NCI-H146 (cell line): ENCODE results near the gene TAAR9.

Source experiments
- DNase-seq: peaks from one replicate; lab custom pipeline; 2025; lab: John Stamatoyannopoulos, UW

TAAR9 gene, protein sequence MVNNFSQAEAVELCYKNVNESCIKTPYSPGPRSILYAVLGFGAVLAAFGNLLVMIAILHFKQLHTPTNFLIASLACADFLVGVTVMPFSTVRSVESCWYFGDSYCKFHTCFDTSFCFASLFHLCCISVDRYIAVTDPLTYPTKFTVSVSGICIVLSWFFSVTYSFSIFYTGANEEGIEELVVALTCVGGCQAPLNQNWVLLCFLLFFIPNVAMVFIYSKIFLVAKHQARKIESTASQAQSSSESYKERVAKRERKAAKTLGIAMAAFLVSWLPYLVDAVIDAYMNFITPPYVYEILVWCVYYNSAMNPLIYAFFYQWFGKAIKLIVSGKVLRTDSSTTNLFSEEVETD

GRCh38 chr6:132537977-132538376 lies at the start of gene TAAR9:
TAAR9 (plus strand) TSS chr6:132538277; CDS start chr6:132538290, 13 bp downstream.
- no peak for DNase-seq

GRCh38 chr6:132489376-132489775 lies 48.7 kb upstream of the TAAR9 start:
- no peak for DNase-seq

- DNase-seq, result no peak
Measured at GRCh38 chr6:132490024-132490423, 48.1 kb upstream of the TAAR9 start.

DNA sequence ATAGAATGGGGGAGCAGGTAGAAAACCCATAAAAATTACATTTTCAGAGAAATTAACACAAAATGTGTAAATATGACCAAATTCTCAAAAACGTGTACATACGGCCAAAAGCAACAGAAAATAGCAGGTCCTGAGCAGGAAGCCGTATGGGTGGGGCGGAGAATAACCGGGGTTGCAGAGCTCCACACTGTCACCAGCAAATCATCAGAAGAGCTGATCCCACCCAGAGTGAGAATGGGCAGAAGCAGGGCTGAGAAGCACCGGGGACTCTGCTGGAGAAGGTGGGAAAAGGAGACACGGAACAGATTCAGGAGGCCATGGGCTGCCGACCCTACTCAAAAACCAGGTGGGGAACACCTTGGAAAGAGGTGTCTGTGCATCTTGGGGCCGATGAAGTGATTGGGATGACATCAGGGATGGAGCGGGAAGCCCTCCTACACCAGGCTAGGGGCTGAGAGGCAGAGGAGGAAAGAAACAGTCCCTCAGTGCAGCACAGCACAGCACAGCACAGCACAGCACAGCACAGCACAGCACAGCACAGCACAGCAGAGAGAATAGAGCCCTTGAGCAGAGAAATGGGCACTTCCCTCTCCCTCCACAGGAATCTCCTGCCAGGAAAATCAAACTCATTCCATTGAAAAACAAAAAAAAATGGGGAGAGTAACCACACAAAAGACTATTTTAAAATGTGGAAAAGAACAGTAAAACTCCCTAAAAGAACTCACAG lies 47.4 kb upstream of the TAAR9 start:
- DNase-seq, result no peak

DNA sequence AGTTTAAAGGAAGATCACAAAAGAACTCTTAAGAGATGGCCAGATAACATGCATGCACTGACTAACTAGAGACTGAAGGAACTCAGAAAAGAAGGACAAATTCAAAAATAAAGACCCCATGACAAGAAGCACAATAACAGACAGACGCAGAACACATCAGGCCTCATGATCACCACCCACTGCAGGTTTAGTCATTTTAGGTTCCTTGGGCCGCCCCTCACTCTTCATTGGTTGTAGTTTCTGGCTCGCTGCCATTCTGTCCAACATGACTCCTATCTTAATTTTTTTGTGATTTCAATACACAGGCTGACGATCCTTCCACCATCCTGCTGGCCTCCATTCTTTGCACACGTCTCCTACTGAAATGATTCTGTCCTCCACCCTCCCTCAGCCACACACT lies 46.8 kb upstream of the TAAR9 start:
- no peak for DNase-seq

- no peak for DNase-seq
Measured at GRCh38 chr6:132491881-132492280, 46.2 kb upstream of the TAAR9 start.

GRCh38 chr6:132494954-132495353 lies 43.1 kb upstream of the TAAR9 start:
- DNase-seq, result no peak

DNA sequence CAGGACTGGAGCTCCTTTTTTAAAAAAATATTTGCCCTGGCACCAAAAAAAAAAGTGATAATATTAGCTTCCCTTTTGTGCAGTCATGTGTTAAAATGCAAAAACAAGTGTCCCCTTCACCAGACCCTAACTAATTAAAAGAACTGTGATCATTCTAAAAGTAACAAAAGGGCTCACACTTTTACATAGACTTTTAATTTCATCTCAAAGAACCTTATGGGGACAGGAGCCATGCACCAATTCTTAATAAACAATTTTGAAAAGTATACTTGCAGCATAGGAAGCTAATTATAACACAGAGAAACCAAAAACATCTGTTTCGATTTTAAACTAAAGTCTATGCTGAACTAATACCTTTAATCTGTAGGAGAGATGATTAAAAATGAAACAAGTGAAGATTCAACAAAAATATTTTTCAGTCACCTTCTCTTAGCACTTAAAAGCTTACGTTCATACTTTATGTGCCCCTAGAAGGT lies 42.4 kb upstream of the TAAR9 start:
- DNase-seq, result no peak

DNA sequence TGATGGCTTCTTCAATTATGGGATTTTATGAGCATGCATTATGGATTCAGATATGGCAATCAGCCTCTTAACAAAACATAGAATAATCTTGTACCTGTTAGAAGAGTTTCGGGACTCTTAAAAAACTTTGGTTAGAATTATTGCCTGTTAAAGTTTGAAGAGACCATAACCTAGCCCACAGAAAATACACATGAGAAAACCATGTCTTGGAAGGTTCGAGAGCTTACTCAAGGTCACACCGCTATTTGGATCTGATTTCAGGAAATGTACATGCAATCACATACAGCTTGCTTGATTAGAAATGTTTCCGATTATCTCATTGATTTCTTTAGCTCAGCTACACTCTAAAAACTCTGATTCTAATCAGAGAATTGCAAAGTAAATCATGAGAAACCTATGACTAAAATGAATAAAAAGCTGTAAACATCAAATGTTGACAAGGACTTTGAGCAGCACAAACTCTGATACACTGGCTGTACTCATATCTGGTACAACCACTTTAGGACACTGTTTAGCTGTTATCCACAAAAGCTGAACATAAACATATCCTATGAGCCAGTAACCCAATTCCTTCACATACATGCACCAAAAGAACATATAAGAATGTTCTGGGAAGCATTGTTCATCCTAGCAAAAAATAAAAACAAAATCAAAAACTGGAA lies 41.4 kb upstream of the TAAR9 start:
- no peak for DNase-seq

- no peak for DNase-seq
Measured at GRCh38 chr6:132498638-132499037, 39.4 kb upstream of the TAAR9 start.

DNA sequence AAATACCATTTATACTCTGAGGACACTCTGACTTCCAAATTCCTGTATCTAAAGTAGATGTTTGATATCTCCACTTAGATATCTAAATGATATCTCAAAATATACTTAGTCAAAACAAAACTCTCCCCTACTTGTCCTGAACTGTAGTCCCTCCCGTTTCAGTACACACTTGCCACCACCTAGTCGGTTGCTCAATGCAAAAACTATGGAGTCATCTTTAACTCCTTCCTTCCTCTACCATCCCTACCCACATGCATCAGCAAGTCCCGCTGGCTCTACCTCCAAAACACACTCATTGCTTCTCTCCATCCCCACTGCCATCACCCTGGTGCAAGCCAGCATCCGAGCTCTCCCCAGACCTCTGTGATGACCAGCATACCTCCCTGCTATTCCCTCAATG lies 38.3 kb upstream of the TAAR9 start:
- DNase-seq, result no peak

- no peak for DNase-seq
Measured at GRCh38 chr6:132504757-132505156, 33.3 kb upstream of the TAAR9 start.

- DNase-seq, result no peak
Measured at GRCh38 chr6:132505158-132505557, 32.9 kb upstream of the TAAR9 start.

- DNase-seq, result no peak
Measured at GRCh38 chr6:132506461-132506860, 31.6 kb upstream of the TAAR9 start.

GRCh38 chr6:132506869-132507808 lies 30.9 kb upstream of the TAAR9 start:
- no peak for DNase-seq

DNA sequence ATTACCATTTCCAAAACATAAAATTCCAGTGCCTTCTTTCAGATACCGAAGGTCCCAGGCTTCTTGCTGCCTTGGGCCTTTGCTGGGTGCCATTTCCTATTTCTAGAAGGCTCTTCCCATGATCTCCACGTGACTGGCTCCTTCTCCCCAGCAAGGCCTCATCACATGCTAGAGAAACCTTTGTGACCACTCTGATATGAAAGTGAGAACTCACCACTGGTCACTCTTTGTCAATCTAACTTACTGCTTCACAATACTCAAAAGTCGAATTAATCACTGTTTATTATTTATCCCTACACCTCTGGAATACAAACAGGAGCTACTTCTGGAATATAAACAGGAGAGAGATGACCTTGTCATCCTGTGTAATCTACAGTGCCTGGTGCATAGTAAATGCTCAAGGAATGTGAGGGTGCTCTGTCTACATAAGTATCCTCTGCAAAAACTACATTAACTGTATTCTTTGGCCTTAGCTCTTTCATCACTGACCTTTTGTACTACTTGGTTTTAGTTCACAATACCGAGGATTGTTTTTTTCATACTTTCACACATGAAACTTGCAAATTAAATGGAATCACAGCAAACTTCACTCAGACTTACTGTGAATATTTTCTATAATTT lies 26.8 kb upstream of the TAAR9 start:
- no peak for DNase-seq

DNA sequence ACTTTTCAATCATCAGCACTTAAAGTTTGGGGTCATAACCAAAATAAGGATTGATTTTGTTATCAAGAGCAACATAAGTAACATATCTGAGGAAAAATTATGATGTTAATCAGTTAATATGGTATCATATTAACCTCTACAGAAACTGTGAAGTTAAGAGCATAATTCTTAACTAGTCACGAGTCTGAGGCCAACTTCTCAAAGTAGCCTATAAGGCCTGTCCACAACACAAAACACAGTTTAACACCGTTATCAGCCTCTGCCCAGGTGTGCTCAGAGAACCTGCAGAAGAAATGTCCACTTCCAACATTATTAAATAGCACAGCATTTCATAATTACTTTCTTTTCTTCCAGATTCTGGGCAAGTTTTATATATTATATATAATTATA lies 26.3 kb upstream of the TAAR9 start:
- DNase-seq, result no peak

DNA sequence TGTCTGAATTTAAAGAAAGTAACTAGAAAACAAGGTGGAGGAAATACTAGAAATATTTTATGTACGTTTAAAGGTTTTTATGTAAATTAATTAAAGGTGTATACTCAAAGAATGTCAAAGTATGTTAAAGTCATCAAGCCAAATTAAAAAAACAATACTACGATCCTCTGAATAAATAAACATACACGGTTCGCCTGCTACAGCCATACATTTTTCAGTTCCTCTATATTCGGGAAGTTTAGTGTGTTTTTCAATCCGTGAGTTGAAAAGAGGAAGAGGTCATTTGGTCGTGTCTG lies 25.8 kb upstream of the TAAR9 start:
- no peak for DNase-seq

GRCh38 chr6:132512638-132513632 lies 25.1 kb upstream of the TAAR9 start, which contains the start of gene STX7:
STX7 (minus strand) TSS chr6:132513116; CDS start chr6:132503530, 9,586 bp downstream.
- DNase-seq, result peak; percentile 97
